H1 (cell line): ENCODE results near the gene ZNF408. TPM values are rescaled to one million over a fixed set of nuclear protein-coding genes. Genes with fewer than 3 reads are reported as not detected.
A peak's percentile ranks its signal among the peaks of the same experiment; 100 is the strongest.

ENCODE experiments used
- CTCF ChIA-PET: fragments of 300-600 bp; sonication (Branson Sonifier 250); formaldehyde crosslinking; loops from one replicate; lab custom pipeline; 2021; ENCODE audit not compliant: partially characterized antibody; lab: Charles Lee
- POLR2A ChIA-PET: fragments of 300-600 bp; sonication (Branson Sonifier 250); formaldehyde crosslinking; loops from one replicate; lab custom pipeline; 2021; ENCODE audit warnings: inconsistent platforms; ENCODE audit not compliant: partially characterized antibody; lab: Charles Lee
- DNase-seq, 2 experiments: peaks; one replicate each; pipeline versions ENCODE4 v3.0.0 to v3.0.0-alpha.2; 2010 to 2022; ENCODE audit warnings: low spot score in 2 of 2, low read depth in 1 of 2, mixed read lengths in 1 of 2
- FAIRE-seq: peaks from 2 replicates; lab custom pipeline; 2011; peaks lifted over from hg19 to GRCh38; lab: Jason Lieb, UNC
- H2AFZ ChIP-seq: 2 replicates; pipeline ENCODE4 v1.8.1; 2012; ENCODE audit warnings: low read length, inconsistent platforms
- H2AK5ac ChIP-seq: 2 replicates; pipeline ENCODE4 v1.6.1; 2013; ENCODE audit warnings: low read depth, low read length
- H2BK120ac ChIP-seq: replicated peaks from 2 replicates; pipeline ENCODE3; 2013; ENCODE audit warnings: low read depth, low read length, inconsistent platforms
- H2BK12ac ChIP-seq: 2 replicates; pipeline ENCODE4 v1.6.1; 2013; ENCODE audit warnings: low read depth, low read length
- H2BK15ac ChIP-seq: 2 replicates; pipeline ENCODE4 v1.6.1; 2013; ENCODE audit warnings: low read length
- H2BK20ac ChIP-seq: 2 replicates; pipeline ENCODE4 v1.6.1; 2013; ENCODE audit warnings: low read length
- H2BK5ac ChIP-seq: 2 replicates; pipeline ENCODE4 v1.6.1; 2013; ENCODE audit warnings: low read depth, low read length
- H3K14ac ChIP-seq: 2 replicates; pipeline ENCODE4 v1.6.1; 2013; ENCODE audit warnings: inconsistent platforms; ENCODE audit not compliant: insufficient read length
- H3K18ac ChIP-seq: 2 replicates; pipeline ENCODE4 v1.6.1; 2013; ENCODE audit warnings: low read length; ENCODE audit errors: extremely low read depth
- H3K23ac ChIP-seq: 2 replicates; pipeline ENCODE4 v1.6.1; 2013; ENCODE audit warnings: inconsistent platforms; ENCODE audit not compliant: insufficient read length
- H3K23me2 ChIP-seq: 2 replicates; pipeline ENCODE4 v1.6.1; 2013; ENCODE audit warnings: low read depth, low read length
- H3K27ac ChIP-seq: 2 replicates; pipeline ENCODE4 v1.6.1; 2011; ENCODE audit warnings: low read depth, low read length, inconsistent platforms
- H3K27me3 ChIP-seq, 4 experiments: replicated peaks in 1 of 4; 1 replicate in 1 of 4; 2 replicates in 3 of 4; pipeline versions ENCODE4 v1.6.1 to v1.8.1; 2011 to 2013; ENCODE audit warnings: low read length in 3 of 4, mild to moderate bottlenecking in 3 of 4, inconsistent platforms in 2 of 4, mixed read lengths in 2 of 4, moderate library complexity in 1 of 4; ENCODE audit not compliant: control insufficient read depth in 3 of 4, insufficient read depth in 3 of 4; ENCODE audit errors: extremely low read depth in 1 of 4
- H3K36me3 ChIP-seq, 4 experiments: 2 replicates each; pipeline versions ENCODE4 v1.6.1 to v1.8.1; 2011 to 2013; ENCODE audit warnings: mild to moderate bottlenecking in 4 of 4, low read length in 3 of 4, moderate library complexity in 2 of 4, control low read depth in 1 of 4, inconsistent platforms in 1 of 4; ENCODE audit not compliant: insufficient read depth in 4 of 4, control insufficient read depth in 2 of 4
- H3K4ac ChIP-seq: replicated peaks from 2 replicates; pipeline ENCODE3; 2013; ENCODE audit warnings: low read length, low read depth, mixed read lengths, inconsistent platforms; ENCODE audit not compliant: insufficient read length
- H3K4me1 ChIP-seq, 4 experiments: replicated peaks in 1 of 4; 1 replicate in 1 of 4; 2 replicates in 3 of 4; pipeline versions ENCODE4 v1.6.1 to v1.8.1; 2011 to 2013; ENCODE audit warnings: low read length in 3 of 4, inconsistent platforms in 2 of 4, mixed read lengths in 1 of 4; ENCODE audit not compliant: insufficient read depth in 4 of 4, control insufficient read depth in 3 of 4
- H3K4me2 ChIP-seq, 2 experiments: 2 replicates each; pipeline versions ENCODE4 v1.6.1 to v1.8.1; 2011 to 2013; ENCODE audit warnings: low read depth in 2 of 2, low read length in 2 of 2, control low read depth in 1 of 2, inconsistent platforms in 1 of 2, mild to moderate bottlenecking in 1 of 2; ENCODE audit not compliant: insufficient read depth in 1 of 2
- H3K4me3 ChIP-seq, 4 experiments: fragments of 200-600, 300-600 bp in 1 of 4; sonication (generic), shearing (Covaris generic), sonication (Bioruptor Twin) in 1 of 4; 2 replicates each; pipeline versions ENCODE4 v1.5.1 to v1.8.1; 2011 to 2016; ENCODE audit warnings: low read length in 4 of 4, low read depth in 3 of 4, control low read depth in 2 of 4, inconsistent platforms in 2 of 4, mild to moderate bottlenecking in 2 of 4, mixed read lengths in 1 of 4, moderate library complexity in 1 of 4; ENCODE audit not compliant: insufficient read depth in 2 of 4; ENCODE audit errors: extremely low read depth in 1 of 4
- H3K56ac ChIP-seq: replicated peaks from 2 replicates; pipeline ENCODE3; 2013; ENCODE audit warnings: low read depth, mild to moderate bottlenecking, mixed read lengths, low read length, inconsistent platforms; ENCODE audit not compliant: insufficient read length
- H3K79me1 ChIP-seq: 2 replicates; pipeline ENCODE4 v1.6.1; 2013; ENCODE audit warnings: low read depth, low read length, control low read depth
- H3K79me2 ChIP-seq, 2 experiments: 2 replicates each; pipeline versions ENCODE4 v1.6.1 to v1.8.1; 2012 to 2013; ENCODE audit warnings: low read length in 2 of 2, mild to moderate bottlenecking in 2 of 2, inconsistent platforms in 1 of 2; ENCODE audit not compliant: insufficient read depth in 2 of 2, control insufficient read depth in 1 of 2
- H3K9ac ChIP-seq, 4 experiments: replicated peaks in 1 of 4; 1 replicate in 1 of 4; 2 replicates in 3 of 4; pipeline versions ENCODE4 v1.6.1 to v1.8.1; 2011 to 2013; ENCODE audit warnings: low read depth in 3 of 4, low read length in 3 of 4, control low read depth in 2 of 4, mild to moderate bottlenecking in 2 of 4, moderate library complexity in 2 of 4, inconsistent platforms in 1 of 4; ENCODE audit errors: extremely low read depth in 1 of 4
- H3K9me3 ChIP-seq, 2 experiments: 2 replicates each; pipeline versions ENCODE4 v1.6.1 to v1.8.1; 2012 to 2013; ENCODE audit warnings: mild to moderate bottlenecking in 2 of 2, moderate library complexity in 2 of 2, control low read depth in 1 of 2, inconsistent platforms in 1 of 2, low read depth in 1 of 2, low read length in 1 of 2, mixed read lengths in 1 of 2; ENCODE audit not compliant: insufficient read depth in 2 of 2
- H4K20me1 ChIP-seq, 2 experiments: replicated peaks in 1 of 2; 2 replicates each; pipeline versions ENCODE3 to v1.8.1; 2011 to 2013; ENCODE audit warnings: inconsistent platforms in 2 of 2, low read length in 2 of 2, mild to moderate bottlenecking in 1 of 2; ENCODE audit not compliant: insufficient read depth in 2 of 2, control insufficient read depth in 1 of 2
- H4K5ac ChIP-seq: 2 replicates; pipeline ENCODE4 v1.6.1; 2013; ENCODE audit warnings: low read length, low read depth, mixed read lengths, inconsistent platforms; ENCODE audit not compliant: insufficient read length
- H4K8ac ChIP-seq: 2 replicates; pipeline ENCODE4 v1.8.0; 2013; ENCODE audit warnings: mild to moderate bottlenecking, moderate library complexity, low read length, inconsistent platforms; ENCODE audit not compliant: insufficient read depth; ENCODE audit errors: extremely low read depth
- H4K91ac ChIP-seq: replicated peaks from 2 replicates; pipeline ENCODE3; 2013; ENCODE audit warnings: low read length, mixed read lengths, inconsistent platforms; ENCODE audit not compliant: insufficient read length
- GABPA ChIP-seq: IDR thresholded peaks from 2 replicates; pipeline ENCODE4 v1.6.1; 2011; ENCODE audit warnings: mild to moderate bottlenecking, low read length, moderate library complexity, borderline replicate concordance; ENCODE audit not compliant: insufficient read depth
- HDAC6 ChIP-seq: IDR thresholded peaks from one replicate; pipeline ENCODE4 v1.7.1; 2012; ENCODE audit warnings: low read depth, mild to moderate bottlenecking, inconsistent platforms, low read length, moderate library complexity
- MAFK ChIP-seq: IDR thresholded peaks from 2 replicates; pipeline ENCODE4 v1.6.1; 2012; ENCODE audit warnings: low read depth, mild to moderate bottlenecking, improper control_type of control experiment, low read length
- RAD21 ChIP-seq, 2 experiments: IDR thresholded peaks in 1 of 2; conservative IDR thresholded peaks in 1 of 2; 2 replicates each; pipeline ENCODE4 v1.6.1; 2011; ENCODE audit warnings: low read depth in 2 of 2, low read length in 2 of 2, improper control_type of control experiment in 1 of 2, inconsistent platforms in 1 of 2, mild to moderate bottlenecking in 1 of 2, moderate library complexity in 1 of 2
- RFX5 ChIP-seq: IDR thresholded peaks from 2 replicates; pipeline ENCODE4 v1.6.1; 2011; ENCODE audit warnings: low read depth, low read length, improper control_type of control experiment, borderline replicate concordance
- RXRA ChIP-seq: IDR thresholded peaks from 2 replicates; pipeline ENCODE4 v1.6.1; 2011; ENCODE audit warnings: low read depth, mild to moderate bottlenecking, low read length, moderate library complexity; ENCODE audit not compliant: insufficient read depth
- SP4 ChIP-seq: IDR thresholded peaks from 2 replicates; pipeline ENCODE4 v1.6.1; 2012; ENCODE audit warnings: low read length, inconsistent platforms
- WGBS, 2 experiments: shearing (Covaris generic) in 1 of 2; methylation state at CpG; one replicate each; pipeline versions ENCODE4 v1.1.6 to v1.1.7; 2013 to 2015; ENCODE audit warnings: low lambda C conversion rate in 2 of 2, mixed read lengths in 2 of 2, inconsistent platforms in 1 of 2, low coverage in 1 of 2, missing lambda C conversion rate in 1 of 2; ENCODE audit not compliant: insufficient replicate concordance in 2 of 2, insufficient coverage in 1 of 2, insufficient read length in 1 of 2; ENCODE audit errors: extremely low coverage in 1 of 2, missing lambda C conversion rate in 1 of 2; 5-methylcytosine and 5-hydroxymethylcytosine counted together
- polyA plus RNA-seq, 7 experiments: library from polyadenylated mRNA; depleted of rRNA in 3 of 7; stranded (reverse) in 5 of 7; unstranded in 2 of 7; fragments of >200 nt in 5 of 7; fragments of 200-250 nt in 2 of 7; gene quantifications; 1 replicate in 5 of 7; 2 replicates in 1 of 7; 4 replicates in 1 of 7; pipeline versions ENCODE4 v1.2.1 to v1.2.3, GENCODE V29; 2011 to 2013; ENCODE audit warnings: missing spikeins in 2 of 7, mixed read lengths in 2 of 7
- total RNA-seq: library from RNA; stranded (reverse); fragmentation: NEBNext Ultra II Directional; extraction: Animal tissue kit (Norgen Biotek cat#: 25700); gene quantifications from 2 replicates; pipeline ENCODE4 v1.2.1, GENCODE V29; 2021

The ZNF408 gene
- total and polyA plus RNA-seq, 2 of the 8 experiments (the other 6 are each of a cell fraction or from before 2014, with no cell fraction given): 10.7 to 11.0 TPM

- DNase-seq: no peak
- Histone ChIP-seq H3K27ac (no peak overlapping the region), H2BK12ac (no peak overlapping the region), H3K4me1 (peaks cover 0 to 3% (median under 1%) of the 10 kb centered on the region in 4 experiments; a peak in 2 of 7 replicates), H3K4me3 (no peak overlapping the region), H2BK15ac (no peak overlapping the region), H3K14ac (no peak overlapping the region), H4K20me1 (no peaks in the 10 kb centered on the region), H3K4ac (no peak overlapping the region), H3K4me2 (no peak overlapping the region), H4K8ac (peak overlapping the region; percentile 35; the same call in 1 of the 2 replicates), H3K18ac (no peak overlapping the region), H3K9ac (no peak overlapping the region), H3K79me2 (no peaks in the 10 kb centered on the region), H2AK5ac (no peak overlapping the region), H2BK20ac (no peak overlapping the region), H4K91ac (no peak overlapping the region), H2BK5ac (no peak overlapping the region), H3K27me3 (no peaks in the 10 kb centered on the region), H3K9me3 (no peaks in the 10 kb centered on the region), H3K23ac (no peak overlapping the region), H3K56ac (no peak overlapping the region), H3K36me3 (no peaks in the 10 kb centered on the region), H3K79me1 (no peaks in the 10 kb centered on the region), H4K5ac (no peak overlapping the region), H3K23me2 (no peaks in the 10 kb centered on the region), H2AFZ (no peak overlapping the region), H2BK120ac (no peak overlapping the region)
- ChIA-PET CTCF (interaction anchor here (1.1 to 1.4 kb wide), 3 partner anchors 9 to 78 kb away, joined by 3 to 4 read pairs (median 3); no protein-coding TSS in a partner anchor), POLR2A (interaction anchor here (0.9 to 2.0 kb wide), 3 partner anchors 13 to 181 kb away, joined by 3 to 4 read pairs (median 3); no protein-coding TSS in a partner anchor)
- FAIRE-seq: no peak
- 88% methylated on average over 19 of the region's 19 CpGs; no CpG with 5 or more reads in 1 of the 2 experiments for WGBS, 2 experiments
- TF ChIP-seq RAD21 (IDR thresholded peaks at IDR 0.05 in 1 of 2, conservative IDR thresholded peaks at IDR 0.05 in 1 of 2; ENCODE audit: low read depth in 2 of 2, low read length in 2 of 2): no peak
- no peak for TF ChIP-seq RXRA
- no peak for TF ChIP-seq SP4
- no peak for TF ChIP-seq MAFK
- TF ChIP-seq HDAC6: no peak
- no peak for TF ChIP-seq GABPA
- no peak for TF ChIP-seq RFX5
Measured at GRCh38 chr11:46725338-46726205, 24.7 kb downstream of the ZNF408 start.
